IPS DF 4.7 (cell line): Measurements from ENCODE around the gene ETS1.

Source experiments
- DNase-seq: peaks from one replicate; pipeline ENCODE4 v3.0.0-alpha.2; 2013; ENCODE audit warnings: low spot score; ENCODE audit errors: extremely low read depth

ETS1 gene

GRCh38 chr11:128587415-128587814 is at the start of gene ETS1:
TSS of gene ETS1 (minus strand) at chr11:128587558. CDS start at chr11:128573130, 14,428 bp downstream.
- DNase-seq, result no peak

GRCh38 chr11:128634395-128634794 is 47.0 kb upstream of the ETS1 start:
- no peak for DNase-seq

- no peak for DNase-seq
Measured at GRCh38 chr11:128633384-128633965, 46.1 kb upstream of the ETS1 start.

GRCh38 chr11:128632141-128632791 is 44.9 kb upstream of the ETS1 start:
- DNase-seq, result no peak

- DNase-seq, result no peak
Measured at GRCh38 chr11:128630367-128631230, 43.2 kb upstream of the ETS1 start.

GRCh38 chr11:128629516-128630106 is 42.3 kb upstream of the ETS1 start:
- DNase-seq, result no peak

- DNase-seq, result no peak
Measured at GRCh38 chr11:128628686-128629085, 41.3 kb upstream of the ETS1 start.

GRCh38 chr11:128628325-128628673 is 40.9 kb upstream of the ETS1 start:
- DNase-seq, result no peak

- no peak for DNase-seq
Measured at GRCh38 chr11:128627666-128628324, 40.4 kb upstream of the ETS1 start.

GRCh38 chr11:128626913-128627665 is 39.7 kb upstream of the ETS1 start:
- no peak for DNase-seq

GRCh38 chr11:128625746-128626145 is 38.4 kb upstream of the ETS1 start:
- DNase-seq, result no peak

GRCh38 chr11:128625326-128625725 is 38.0 kb upstream of the ETS1 start:
- no peak for DNase-seq

- DNase-seq, result no peak
Measured at GRCh38 chr11:128624269-128625175, 37.2 kb upstream of the ETS1 start.

GRCh38 chr11:128623091-128623490 is 35.7 kb upstream of the ETS1 start:
- no peak for DNase-seq

- DNase-seq, result no peak
Measured at GRCh38 chr11:128621601-128622501, 34.5 kb upstream of the ETS1 start.

- no peak for DNase-seq
Measured at GRCh38 chr11:128620309-128621100, 33.1 kb upstream of the ETS1 start.

GRCh38 chr11:128619540-128620308 is 32.4 kb upstream of the ETS1 start:
- no peak for DNase-seq
